ENCODE measurements around the gene ZNF682. TPM values are rescaled to one million over a fixed set of nuclear protein-coding genes. Genes with fewer than 3 reads are reported as not detected.
"Not testable (repeated sequence)": the region's sequence is repeated elsewhere in the genome, so short reads cannot be mapped to it uniquely, and the experiment has no call there.

ZNF682 gene
- total RNA-seq, 1 donor from 2014 or later: 13.6 TPM

- no peaks in the 10 kb centered on the region for H3K27me3 Mint-ChIP-seq (ENCODE audit: low read depth)
- peaks cover 13% of the 10 kb centered on the region for H3K36me3 Mint-ChIP-seq
- DNase-seq (ENCODE audit: low spot score in 2 of 2, unreplicated experiment in 2 of 2): no peak
- H3K27ac Mint-ChIP-seq: no peak overlapping the region
- H3K9me3 Mint-ChIP-seq: no peaks in the 10 kb centered on the region
- no peak overlapping the region for H3K4me3 Mint-ChIP-seq
- no peak for TF ChIP-seq CTCF (IDR thresholded peaks at IDR 0.05; ENCODE audit: unreplicated experiment)
- peaks cover 16% of the 10 kb centered on the region for H3K4me1 Mint-ChIP-seq
Measured at GRCh38 chr19:20035935-20036334, 3.4 kb downstream of the ZNF682 start.

- TF ChIP-seq CTCF (IDR thresholded peaks at IDR 0.05; ENCODE audit: unreplicated experiment): no peak
- Mint-ChIP-seq H3K9me3 (no peaks in the 10 kb centered on the region), H3K4me1 (no peaks in the 10 kb centered on the region), H3K36me3 (peaks cover 43% of the 10 kb centered on the region), H3K27ac (no peak overlapping the region), H3K4me3 (no peak overlapping the region), H3K27me3 (ENCODE audit: low read depth) (no peaks in the 10 kb centered on the region)
- DNase-seq (ENCODE audit: low spot score in 2 of 2, unreplicated experiment in 2 of 2): no peak
Measured at GRCh38 chr19:20028611-20029010, 10.7 kb downstream of the ZNF682 start.

- TF ChIP-seq CTCF (IDR thresholded peaks at IDR 0.05; ENCODE audit: unreplicated experiment): no peak
- H3K36me3 Mint-ChIP-seq: peaks cover 65% of the 10 kb centered on the region
- no peak overlapping the region for H3K27ac Mint-ChIP-seq
- DNase-seq (ENCODE audit: low spot score in 2 of 2, unreplicated experiment in 2 of 2): no peak
- H3K9me3 Mint-ChIP-seq: peaks cover 51% of the 10 kb centered on the region
- H3K27me3 Mint-ChIP-seq (ENCODE audit: low read depth): no peaks in the 10 kb centered on the region
- H3K4me1 Mint-ChIP-seq: no peaks in the 10 kb centered on the region
- H3K4me3 Mint-ChIP-seq: no peak overlapping the region
Measured at GRCh38 chr19:20005741-20006140, 33.6 kb downstream of the ZNF682 start.

GRCh38 chr19:19997656-19998268 lies 41.5 kb downstream of the ZNF682 start:
- Mint-ChIP-seq H3K27me3 (ENCODE audit: low read depth) (no peaks in the 10 kb centered on the region), H3K4me3 (no peak overlapping the region), H3K4me1 (no peaks in the 10 kb centered on the region), H3K27ac (no peak overlapping the region), H3K36me3 (peaks cover 8% of the 10 kb centered on the region), H3K9me3 (peaks cover 39% of the 10 kb centered on the region)
- DNase-seq (ENCODE audit: low spot score in 2 of 2, unreplicated experiment in 2 of 2): no peak
- peak; percentile 67 for TF ChIP-seq CTCF (IDR thresholded peaks at IDR 0.05; ENCODE audit: unreplicated experiment)

- Mint-ChIP-seq H3K4me1 (no peaks in the 10 kb centered on the region), H3K4me3 (no peak overlapping the region), H3K27ac (no peak overlapping the region), H3K9me3 (peaks cover 57% of the 10 kb centered on the region), H3K36me3 (no peaks in the 10 kb centered on the region), H3K27me3 (ENCODE audit: low read depth) (no peaks in the 10 kb centered on the region)
- DNase-seq (ENCODE audit: low spot score in 2 of 2, unreplicated experiment in 2 of 2): no peak
- no peak for TF ChIP-seq CTCF (IDR thresholded peaks at IDR 0.05; ENCODE audit: unreplicated experiment)
Measured at GRCh38 chr19:19966862-19967261, 72.4 kb downstream of the ZNF682 start.

GRCh38 chr19:19966126-19966525 lies 73.2 kb downstream of the ZNF682 start:
- not testable (repeated sequence) for H3K4me3 Mint-ChIP-seq; DNase-seq (ENCODE audit: low spot score in 2 of 2, unreplicated experiment in 2 of 2); H3K27me3 Mint-ChIP-seq (ENCODE audit: low read depth); H3K27ac Mint-ChIP-seq; H3K36me3 Mint-ChIP-seq; H3K4me1 Mint-ChIP-seq
- peaks cover 49% of the 10 kb centered on the region for H3K9me3 Mint-ChIP-seq
